Measurements from ENCODE around the gene TRMT61B.

TRMT61B gene

GRCh38 chr2:28870146-28870891 lies at the start of gene TRMT61B:
Gene TRMT61B (minus strand): TSS chr2:28870309. CDS start chr2:28870277, 32 bp downstream.
- DNase-seq (ENCODE audit: low spot score), result peak; percentile 96

GRCh38 chr2:28915939-28916338 lies 45.8 kb upstream of the TRMT61B start:
- DNase-seq (ENCODE audit: low spot score), result no peak

DNA sequence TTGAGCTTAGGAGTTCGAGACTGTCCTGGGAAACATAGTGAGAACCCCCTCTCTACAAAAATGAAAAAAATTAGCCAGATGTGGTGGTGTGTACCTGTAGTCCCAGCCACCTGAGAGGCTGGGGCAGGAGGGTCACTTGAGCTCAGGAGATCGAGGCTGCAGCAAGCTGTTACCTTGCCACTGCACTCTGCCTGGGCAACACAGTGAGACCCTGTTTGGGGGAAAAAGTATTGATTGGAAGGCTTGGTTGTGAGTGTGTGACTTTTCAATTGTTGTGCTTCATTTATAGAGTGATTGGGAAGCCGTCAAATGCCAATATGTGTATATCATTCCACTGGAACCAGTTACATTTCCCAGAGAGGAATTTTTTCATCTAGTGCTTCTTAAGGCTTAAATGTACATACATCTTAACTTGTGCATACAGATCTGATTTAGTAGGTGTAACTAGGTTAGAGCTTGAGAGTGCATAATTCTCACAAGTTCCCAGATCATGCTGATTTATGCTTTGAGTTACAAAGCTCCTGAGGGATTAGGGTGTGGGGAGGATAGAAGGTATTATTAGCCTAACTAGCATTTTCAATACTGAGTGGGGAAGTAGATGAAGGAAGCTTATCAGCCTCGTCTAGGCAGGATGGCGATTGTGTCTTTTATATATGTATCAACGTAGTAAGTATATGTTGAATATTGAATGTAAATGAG lies 39.7 kb upstream of the TRMT61B start:
- DNase-seq (ENCODE audit: low spot score), result no peak

DNA sequence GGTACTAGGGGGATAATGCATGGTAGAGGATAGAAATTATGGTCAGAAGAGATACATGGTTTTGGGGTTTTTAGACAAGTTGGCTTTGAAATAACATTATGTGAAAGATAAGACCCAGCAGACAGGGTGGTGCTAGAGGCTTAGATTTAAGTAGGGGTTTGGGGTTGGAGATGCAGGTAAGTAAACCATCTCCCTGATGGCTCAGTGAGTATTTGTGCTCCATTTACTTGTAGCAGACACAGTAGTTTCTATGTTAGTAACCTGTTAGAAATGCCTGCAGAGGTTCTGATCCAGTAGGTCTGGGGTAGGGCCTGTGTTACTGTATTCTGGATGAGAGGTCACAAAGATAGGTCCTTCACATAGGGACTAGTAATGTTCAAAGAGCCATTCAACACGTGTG lies 38.1 kb upstream of the TRMT61B start:
- no peak for DNase-seq (ENCODE audit: low spot score)

- no peak for DNase-seq (ENCODE audit: low spot score)
These were observed 36.7 kb upstream of the TRMT61B start for GRCh38 chr2:28906821-28907220.

DNA sequence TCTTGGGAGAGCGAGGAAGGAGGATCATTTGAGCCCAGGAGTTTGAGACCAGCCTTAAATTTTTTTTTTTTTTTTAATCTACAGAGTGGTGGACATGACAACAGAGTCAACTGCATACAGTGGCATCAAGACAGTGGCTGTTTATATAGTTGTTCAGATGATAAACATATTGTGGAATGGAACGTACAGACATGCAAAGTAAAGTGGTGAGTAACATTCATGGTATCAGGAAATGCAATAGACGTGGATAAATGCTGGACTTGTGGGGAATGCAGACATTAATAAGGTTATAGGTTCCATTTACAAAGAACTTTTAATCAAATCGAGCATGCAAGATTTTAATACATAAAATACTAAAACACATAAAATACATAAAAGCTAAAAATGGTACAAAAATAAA lies 36.3 kb upstream of the TRMT61B start:
- DNase-seq (ENCODE audit: low spot score), result no peak

DNA sequence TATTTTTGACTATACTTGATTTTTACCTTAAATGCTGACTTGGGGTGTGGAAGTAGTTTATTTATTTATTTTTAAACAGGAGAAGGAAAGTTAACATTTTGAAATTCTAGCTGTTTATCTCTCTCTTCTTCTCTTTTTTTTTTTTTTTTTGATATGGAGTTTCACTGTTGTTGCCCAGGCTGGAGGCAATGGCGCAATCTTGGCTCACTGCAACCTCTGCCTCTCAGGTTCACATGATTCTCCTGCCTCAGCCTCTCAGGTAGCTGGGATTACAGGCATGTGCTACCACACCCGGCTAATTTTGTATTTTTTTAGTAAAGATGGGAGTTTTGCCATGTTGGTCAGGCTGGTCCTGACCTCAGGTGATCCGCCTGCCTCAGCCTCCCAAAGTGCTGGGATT lies 35.4 kb upstream of the TRMT61B start:
- no peak for DNase-seq (ENCODE audit: low spot score)

GRCh38 chr2:28904802-28905457 lies 34.8 kb upstream of the TRMT61B start:
- DNase-seq (ENCODE audit: low spot score), result no peak

DNA sequence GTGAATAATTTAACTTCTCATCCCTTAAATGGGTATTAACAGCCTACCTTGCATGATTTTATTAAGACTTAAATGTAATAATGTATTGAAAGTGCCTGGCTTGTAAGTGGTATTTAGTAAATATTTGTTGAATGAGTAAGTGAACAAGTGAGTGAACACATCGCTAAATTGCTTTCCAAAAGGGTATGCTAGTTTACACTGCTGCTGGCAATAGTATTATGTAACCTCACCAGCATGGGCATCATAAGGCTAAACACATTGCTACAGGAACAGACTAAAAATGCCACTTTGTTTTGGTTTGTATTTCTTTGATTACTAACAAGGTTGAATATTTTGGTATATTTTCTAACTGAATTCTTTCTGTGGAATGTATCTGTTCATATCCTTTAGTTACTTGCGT lies 34.2 kb upstream of the TRMT61B start:
- no peak for DNase-seq (ENCODE audit: low spot score)

DNA sequence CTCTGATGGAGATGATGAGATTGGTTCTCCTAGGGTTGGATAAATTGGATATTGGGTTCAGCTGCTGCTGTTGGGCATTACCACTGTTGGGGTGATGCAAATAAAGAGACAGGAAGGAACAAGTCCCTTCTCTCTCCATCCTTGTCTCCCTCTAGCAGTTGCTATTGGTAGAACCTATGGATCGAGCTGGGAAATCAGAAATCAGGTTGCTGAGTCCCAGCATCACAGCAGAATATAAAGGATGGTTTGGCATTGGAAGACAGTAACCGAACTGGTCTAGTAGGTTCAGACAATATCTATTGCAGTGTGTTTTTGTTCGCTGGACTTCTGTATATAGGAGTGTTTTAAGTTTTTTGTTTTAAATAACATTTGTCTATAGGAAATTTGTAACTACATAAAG lies 32.5 kb upstream of the TRMT61B start:
- DNase-seq (ENCODE audit: low spot score), result no peak

DNA sequence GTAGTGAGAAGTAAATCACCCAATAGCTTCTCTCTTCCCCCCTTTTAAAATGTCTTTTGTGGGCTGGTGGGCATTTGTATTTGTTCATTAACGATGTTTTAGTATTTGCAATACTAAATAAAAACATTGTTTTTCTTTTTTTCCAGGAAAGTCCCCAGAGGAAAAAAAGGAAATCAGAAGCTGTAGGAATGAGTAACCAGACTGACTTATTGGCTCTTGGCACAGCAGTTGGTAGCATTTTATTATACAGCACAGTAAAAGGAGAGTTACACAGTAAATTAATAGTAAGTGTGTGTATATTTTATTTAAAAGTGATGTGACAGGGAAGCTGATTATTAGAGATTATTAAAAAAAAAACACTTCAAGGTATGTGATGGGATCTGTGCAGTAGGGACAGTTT lies 31.7 kb upstream of the TRMT61B start:
- DNase-seq (ENCODE audit: low spot score), result no peak

GRCh38 chr2:28901202-28901601 lies 31.1 kb upstream of the TRMT61B start:
- no peak for DNase-seq (ENCODE audit: low spot score)

- no peak for DNase-seq (ENCODE audit: low spot score)
These were observed 27.9 kb upstream of the TRMT61B start for GRCh38 chr2:28898048-28898447.

- no peak for DNase-seq (ENCODE audit: low spot score)
These were observed 26.8 kb upstream of the TRMT61B start for GRCh38 chr2:28896906-28897305.

DNA sequence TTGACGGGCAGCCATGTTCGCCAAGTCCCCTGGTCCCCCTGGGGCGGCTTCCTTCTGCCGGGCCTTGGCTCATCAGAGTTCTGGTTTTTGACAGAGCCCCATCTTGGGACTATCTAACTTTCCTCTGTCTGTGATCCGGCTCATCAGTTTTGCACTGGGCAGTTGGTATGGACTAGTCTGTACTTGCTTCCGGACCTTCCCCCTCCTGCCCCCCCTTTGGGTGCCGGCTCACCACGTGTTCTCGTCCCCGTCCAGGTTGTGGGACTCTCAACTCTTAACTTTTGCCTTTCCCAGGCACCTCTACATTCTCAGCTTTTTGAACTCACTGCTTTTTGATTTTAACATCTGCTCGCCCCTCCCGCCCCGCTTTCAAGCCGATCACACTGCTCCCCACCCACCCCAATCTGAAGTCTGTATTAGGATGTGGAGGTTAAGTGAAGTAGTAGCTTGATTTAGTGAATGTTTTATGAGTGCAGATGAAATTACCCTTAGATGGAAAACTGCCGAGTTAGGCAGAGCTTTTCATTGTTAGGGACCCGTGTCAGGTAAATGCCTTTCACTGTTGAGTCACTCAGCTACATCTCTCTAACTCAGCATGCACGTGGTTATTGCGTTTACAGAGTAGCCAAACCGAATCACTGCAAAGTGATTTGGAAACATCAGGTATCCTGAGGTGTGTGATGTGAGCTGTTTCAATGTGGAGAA lies 25.2 kb upstream of the TRMT61B start:
- peak; percentile 47 for DNase-seq (ENCODE audit: low spot score)

- DNase-seq (ENCODE audit: low spot score), result peak; percentile 97
These were observed 24.5 kb upstream of the TRMT61B start, which contains the start of gene WDR43 for GRCh38 chr2:28894470-28895188. Gene WDR43 (plus strand): TSS chr2:28894667. CDS start chr2:28894699, 32 bp downstream.

GRCh38 chr2:28893488-28893887 lies 23.4 kb upstream of the TRMT61B start:
- no peak for DNase-seq (ENCODE audit: low spot score)

DNA sequence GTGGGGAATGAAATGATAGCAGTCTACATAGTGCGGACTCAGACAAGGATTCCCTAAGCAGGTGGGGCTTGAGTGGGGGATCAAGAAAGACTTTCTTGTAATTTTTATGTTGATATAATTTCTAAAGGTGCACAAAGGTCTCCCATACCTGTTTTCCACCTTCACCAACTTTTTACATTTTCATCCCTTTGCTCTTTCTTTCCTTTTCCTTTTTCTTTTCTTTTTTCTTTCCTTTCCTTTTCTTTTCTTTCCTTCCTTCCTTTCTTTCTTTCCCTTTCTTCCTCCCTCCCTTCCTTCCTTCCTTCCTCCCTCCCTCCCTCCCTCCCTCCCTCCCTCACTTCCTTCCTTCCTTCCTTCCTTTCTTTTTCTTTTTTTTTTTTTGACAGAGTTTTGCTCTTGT lies 10.1 kb upstream of the TRMT61B start:
- no peak for DNase-seq (ENCODE audit: low spot score)

- DNase-seq (ENCODE audit: low spot score), result no peak
These were observed 1.5 kb upstream of the TRMT61B start for GRCh38 chr2:28871620-28872019.

- DNase-seq (ENCODE audit: low spot score), result peak; percentile 8
These were observed 489 bp downstream of the TRMT61B start for GRCh38 chr2:28869494-28870145.

DNA sequence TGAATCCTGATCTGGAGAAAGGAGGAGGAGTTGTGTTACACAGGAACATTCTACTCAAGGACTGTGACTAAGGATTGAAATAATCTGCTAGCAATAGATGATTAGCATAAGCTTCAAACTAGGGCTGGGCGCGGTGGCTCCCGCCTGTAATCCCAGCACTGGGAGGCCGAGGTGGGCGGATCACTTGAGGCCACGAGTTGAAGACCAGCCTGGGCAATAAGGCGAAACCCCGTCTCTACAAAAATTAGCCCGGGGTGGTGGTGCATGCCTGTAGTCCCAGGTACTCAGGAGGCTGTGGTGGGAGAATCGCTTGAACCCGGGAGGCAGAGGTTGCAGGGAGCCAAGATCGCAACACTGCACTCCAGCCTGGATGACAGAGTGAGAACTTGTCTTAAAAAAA lies 1.5 kb downstream of the TRMT61B start:
- no peak for DNase-seq (ENCODE audit: low spot score)
